HG03575 (cell line): ENCODE measurements around the gene TECTA.
A peak's percentile ranks its signal among the peaks of the same experiment; 100 is the strongest.
"Not testable (repeated sequence)": the region's sequence is repeated elsewhere in the genome, so short reads cannot be mapped to it uniquely, and the experiment has no call there.

Experiments used
- ATAC-seq: cut with Tn5 transposase; IDR thresholded peaks from one replicate; pipeline ENCODE4 v1.9.1; 2021; ENCODE audit not compliant: unreplicated experiment, insufficient number of reproducible peaks, low FRiP score; ENCODE audit errors: extremely low read depth

Gene TECTA

DNA sequence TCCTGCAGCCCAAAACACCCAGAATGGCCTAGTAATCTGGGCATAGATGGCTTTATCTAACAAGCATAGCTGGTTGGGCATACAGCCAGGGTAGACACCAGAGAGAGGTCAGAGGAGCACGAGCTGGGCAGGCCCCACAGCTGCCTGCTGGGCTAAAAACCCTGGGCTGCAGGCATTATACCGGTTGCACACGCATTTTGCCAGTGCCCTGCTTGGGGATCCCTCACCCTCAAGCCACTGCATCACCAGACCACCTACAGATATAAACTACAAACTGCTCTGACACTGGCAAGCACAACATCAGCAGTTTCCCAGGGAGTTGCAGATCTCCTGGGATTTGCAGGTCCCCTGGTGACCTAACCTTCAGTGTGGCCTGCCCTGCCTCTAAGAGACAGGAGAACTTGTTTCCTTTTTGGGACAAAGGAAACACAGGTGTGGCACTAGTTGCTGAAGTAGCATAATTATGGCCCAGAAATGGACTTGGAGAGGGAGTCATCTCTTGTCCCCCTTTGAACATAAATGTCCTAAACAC, 112.4 kb downstream of the TECTA start:
- ATAC-seq = no peak

GRCh38 chr11:121214861-121215260, 113.8 kb downstream of the TECTA start:
- ATAC-seq = no peak

GRCh38 chr11:121221496-121222200, 120.6 kb downstream of the TECTA start:
- no peak for ATAC-seq

DNA sequence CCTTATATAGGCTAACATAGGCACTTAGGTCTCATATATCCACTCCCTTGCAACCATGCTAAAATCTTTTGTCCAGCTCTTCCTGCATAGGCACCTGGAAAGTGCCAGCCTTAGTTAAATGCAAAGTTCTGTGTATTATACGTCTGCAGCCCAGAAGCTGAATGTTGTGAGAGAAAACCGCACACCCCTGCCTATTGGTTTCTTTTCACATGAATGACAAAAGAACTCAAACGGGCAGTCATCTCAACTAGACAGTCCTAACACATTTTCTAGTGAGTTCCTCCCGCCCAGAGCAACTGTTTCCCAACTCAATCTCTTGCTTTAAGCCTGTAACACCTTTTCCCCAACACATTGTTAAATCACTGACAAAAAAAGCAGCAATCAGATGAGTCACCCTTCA, 122.1 kb downstream of the TECTA start:
- no peak for ATAC-seq

DNA sequence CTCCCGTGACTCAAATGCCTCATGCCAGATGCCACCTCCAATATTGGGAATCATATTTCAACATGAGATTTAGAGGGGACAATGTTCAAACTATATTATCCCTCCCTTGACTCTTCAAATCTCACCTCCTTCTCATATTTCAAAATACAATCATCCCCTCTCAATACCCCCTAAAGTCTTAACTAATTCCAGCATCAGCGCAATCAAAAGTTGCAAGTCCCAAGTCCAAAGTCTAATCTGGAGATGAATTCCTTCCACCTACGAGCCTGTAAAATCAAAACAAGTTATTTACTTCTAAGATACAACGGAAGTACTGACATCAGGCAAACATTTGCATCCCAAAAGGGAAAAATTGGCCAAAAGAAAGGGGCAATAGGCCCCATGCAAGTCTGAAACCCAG, 124.3 kb downstream of the TECTA start:
- ATAC-seq = no peak

GRCh38 chr11:121226415-121227263, 125.6 kb downstream of the TECTA start:
- ATAC-seq = no peak

- ATAC-seq = no peak
Measured at GRCh38 chr11:121228851-121229250, 127.8 kb downstream of the TECTA start.

DNA sequence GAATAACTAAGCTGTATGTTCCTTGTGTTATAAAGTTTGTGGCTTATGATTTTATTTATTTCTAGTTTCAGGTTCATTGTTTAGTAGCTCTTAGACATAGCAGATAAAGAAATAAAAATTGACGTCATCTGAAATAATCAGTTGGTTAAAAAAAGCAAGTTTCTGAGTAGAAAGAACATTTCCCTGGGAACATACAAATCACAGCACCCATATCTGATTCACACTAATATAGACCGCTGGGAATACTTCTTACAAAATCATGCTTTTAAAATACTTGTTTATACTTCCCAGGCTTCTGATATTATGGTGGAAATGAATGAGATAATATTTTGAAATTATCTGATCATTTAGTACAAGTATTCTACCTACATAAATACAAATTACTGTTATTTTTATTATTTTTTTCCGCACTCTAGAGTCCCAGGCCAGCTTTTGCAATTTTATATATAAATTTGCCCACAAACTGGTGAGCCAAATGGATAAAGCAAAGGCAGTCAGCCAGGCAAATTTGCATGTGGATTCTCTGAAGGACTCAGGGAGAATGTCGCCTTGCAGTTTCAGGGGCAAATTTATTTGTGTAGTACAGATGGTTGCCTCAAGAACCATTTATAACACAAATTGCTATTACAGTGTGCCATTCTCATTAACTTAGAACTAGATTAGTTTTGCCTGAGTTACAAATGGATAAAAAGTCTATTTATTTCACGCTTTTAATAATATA, 128.6 kb downstream of the TECTA start:
- no peak for ATAC-seq

GRCh38 chr11:121231576-121232278, 130.7 kb downstream of the TECTA start:
- no peak for ATAC-seq

GRCh38 chr11:121235057-121235456, 134.0 kb downstream of the TECTA start:
- ATAC-seq = no peak

DNA sequence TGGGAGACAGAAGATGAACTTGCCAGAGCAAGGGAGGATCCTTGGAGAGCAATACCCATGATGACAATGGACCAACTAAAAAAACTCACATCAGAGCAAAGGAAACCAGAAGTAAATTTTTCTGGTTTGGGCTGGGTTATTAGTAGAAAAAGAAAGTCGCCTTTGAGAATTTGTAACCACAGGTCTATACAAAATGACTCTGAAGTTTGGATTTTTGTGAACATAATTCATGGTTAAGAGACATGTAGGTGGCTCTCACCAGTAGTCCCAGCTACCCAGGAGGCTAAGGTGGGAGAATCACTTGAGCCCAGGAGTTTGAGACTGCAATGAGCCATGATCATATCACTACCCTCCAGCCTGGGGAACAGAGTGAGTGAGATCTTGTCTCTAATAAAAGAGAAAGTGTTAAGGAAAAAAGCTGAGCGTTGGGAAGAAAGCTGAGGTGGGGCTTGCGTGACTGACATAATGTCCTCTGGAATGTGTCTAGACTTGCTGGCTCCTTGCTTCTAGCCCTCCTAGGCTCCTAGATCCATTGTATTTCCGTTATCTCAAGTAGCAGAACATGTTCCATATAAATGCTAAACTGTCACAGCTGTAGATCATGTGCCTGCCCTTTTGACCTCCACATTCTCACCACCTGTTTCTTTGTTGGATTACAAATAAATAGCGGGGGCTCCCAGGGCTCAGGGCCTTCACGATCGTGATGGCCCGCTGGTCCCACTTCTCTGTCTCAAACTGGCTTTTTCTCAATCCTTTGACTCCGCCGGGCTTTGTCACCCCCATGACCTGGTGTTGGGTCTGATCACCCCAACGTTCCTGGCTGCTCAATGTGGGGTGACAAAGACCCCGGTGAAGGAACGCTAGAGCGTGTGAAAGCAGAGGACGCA, 135.3 kb downstream of the TECTA start:
- ATAC-seq = peak; percentile 63

DNA sequence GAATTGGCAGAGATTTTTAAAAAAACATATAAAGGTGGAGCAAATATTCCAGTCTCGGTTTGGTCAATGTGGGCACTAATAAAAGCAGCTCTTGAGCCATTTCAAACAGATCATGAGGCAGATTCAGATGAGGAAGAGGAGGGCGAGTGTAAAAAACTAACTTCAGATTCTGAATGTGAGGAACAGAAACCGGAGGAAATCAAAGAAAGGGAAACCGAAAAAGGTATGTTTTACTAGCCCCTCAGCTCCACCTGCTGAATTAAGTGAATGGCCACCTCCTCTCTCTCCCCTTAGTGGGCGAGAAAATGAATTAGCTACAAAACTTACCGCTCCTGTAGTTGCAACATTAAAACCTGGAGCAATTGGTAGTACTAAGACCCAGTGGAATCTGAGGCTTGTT, 136.2 kb downstream of the TECTA start:
- ATAC-seq = not testable (repeated sequence)

DNA sequence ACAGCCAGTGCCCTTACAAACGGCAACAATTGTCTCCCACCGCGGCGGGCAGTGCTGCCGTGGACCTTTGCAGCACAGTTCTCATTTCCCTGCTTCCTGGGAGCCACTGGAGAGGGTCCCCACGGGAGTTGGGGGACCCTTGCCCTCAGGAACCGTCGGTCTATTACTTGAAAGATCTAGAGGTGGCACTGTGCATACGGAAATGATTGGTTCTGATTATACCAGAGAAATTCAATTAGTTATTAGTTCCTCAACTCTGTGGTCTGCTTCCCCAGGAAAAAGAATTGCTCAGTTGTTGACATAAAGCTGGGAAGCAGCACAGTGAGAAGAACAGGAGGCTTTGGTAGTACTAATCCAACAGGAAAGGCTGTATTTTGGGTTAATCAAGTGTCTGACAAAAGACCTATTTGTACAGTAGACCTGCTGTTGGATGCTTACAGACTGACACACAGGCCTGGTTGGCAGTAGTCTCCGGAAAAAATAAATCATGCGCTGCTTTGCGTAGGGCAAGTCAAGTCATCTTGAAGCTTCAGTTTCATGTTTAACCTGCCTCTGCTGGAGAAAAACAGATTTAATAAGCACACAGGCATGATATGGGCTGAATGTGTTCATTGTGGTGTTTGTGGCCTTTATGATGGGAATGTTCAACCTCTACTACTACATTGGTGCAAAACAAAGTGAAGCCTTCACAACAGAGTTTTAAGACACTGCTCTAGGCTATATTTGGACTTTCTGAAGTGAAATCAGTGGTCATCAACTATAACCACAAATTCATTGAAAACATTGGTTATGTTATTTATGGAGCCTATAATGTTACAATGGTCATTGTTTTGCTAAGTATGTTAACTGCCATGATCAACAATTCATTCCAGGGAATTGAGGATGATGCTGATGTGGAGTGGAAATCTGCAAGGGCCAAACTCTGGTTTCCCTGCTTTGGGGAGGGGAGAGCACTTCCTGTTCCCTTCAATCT, 136.9 kb downstream of the TECTA start:
- ATAC-seq = no peak

- no peak for ATAC-seq
Measured at GRCh38 chr11:121238956-121239355, 137.9 kb downstream of the TECTA start.

DNA sequence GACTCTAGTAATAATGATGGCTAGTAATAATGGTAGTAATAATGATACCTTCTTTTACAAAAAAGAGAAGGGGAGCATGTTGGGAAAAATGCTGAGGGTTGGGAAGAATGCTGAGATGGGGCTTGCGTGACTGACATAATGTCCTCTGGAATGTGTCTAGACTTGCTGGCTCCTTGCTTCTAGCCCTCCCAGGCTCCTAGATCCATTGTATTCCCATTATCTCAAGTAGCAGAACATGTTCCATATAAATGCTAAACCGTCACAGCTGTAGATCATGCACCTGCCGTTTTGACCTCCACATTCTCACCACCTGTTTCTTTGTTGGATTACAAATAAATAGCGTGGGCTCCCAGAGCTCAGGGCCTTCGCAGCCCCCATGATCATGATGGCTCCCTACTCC, 139.0 kb downstream of the TECTA start:
- not testable (repeated sequence) for ATAC-seq

DNA sequence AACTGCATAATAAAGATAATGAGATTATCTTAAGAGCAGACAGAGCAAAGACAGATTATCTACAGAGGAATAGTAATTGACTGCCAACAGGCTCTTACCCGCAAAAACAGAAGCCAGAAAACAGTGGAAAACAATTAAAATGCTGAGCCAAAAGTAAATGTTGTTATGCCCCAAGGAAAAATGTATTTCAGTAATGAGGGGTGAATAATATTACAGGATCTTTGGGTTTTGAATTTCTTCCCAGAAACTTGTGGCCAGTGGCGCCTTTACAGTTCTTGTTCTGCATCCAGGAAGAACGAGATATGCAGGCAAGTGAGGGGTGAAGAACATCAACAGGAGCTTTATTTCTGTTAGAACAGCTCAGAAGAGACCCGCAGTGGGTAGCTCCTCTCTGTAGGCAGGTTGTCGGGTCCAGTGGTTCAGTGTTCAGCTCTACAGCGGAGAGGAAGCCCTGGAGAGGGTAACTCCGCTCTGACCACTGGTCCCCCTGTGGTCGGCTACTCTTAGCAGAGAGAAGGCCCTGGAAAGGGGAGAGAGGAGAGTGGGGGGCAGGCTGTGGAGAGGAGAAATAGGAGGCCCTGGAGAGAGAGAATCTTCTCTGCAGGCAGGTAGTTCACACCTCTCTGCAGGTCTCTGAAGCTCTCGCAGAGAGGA, 139.7 kb downstream of the TECTA start:
- no peak for ATAC-seq
